AG20443 (cell line): ENCODE data around the gene GYS1.

Experiments used
- DNase-seq: peaks from one replicate; pipeline ENCODE4 v3.0.0; 2012; ENCODE audit warnings: low spot score, mixed read lengths

The GYS1 gene

GRCh38 chr19:48988860-48989259 lies 4.2 kb downstream of the GYS1 start:
- DNase-seq, result no peak

- no peak for DNase-seq
These were observed 4.8 kb downstream of the GYS1 start for GRCh38 chr19:48988286-48988685.

GRCh38 chr19:48987323-48987722 lies 5.8 kb downstream of the GYS1 start:
- no peak for DNase-seq

- DNase-seq, result no peak
These were observed 6.9 kb downstream of the GYS1 start for GRCh38 chr19:48986211-48986610.

- DNase-seq, result no peak
These were observed 7.4 kb downstream of the GYS1 start for GRCh38 chr19:48985711-48986110.

- DNase-seq, result no peak
These were observed 10.8 kb downstream of the GYS1 start for GRCh38 chr19:48982280-48982679.

- DNase-seq, result no peak
These were observed 16.0 kb downstream of the GYS1 start for GRCh38 chr19:48977061-48977460.

GRCh38 chr19:48975947-48976847 lies 16.9 kb downstream of the GYS1 start:
- DNase-seq, result no peak

- peak; percentile 74 for DNase-seq
These were observed 22.1 kb downstream of the GYS1 start for GRCh38 chr19:48970923-48971395.

- DNase-seq, result no peak
These were observed 22.9 kb downstream of the GYS1 start for GRCh38 chr19:48970139-48970766.

- no peak for DNase-seq
These were observed 23.6 kb downstream of the GYS1 start for GRCh38 chr19:48969276-48970138.

GRCh38 chr19:48968813-48969218 lies 24.3 kb downstream of the GYS1 start:
- no peak for DNase-seq

GRCh38 chr19:48968179-48968661 lies 24.9 kb downstream of the GYS1 start:
- DNase-seq, result no peak

- DNase-seq, result peak; percentile 30
These were observed 25.5 kb downstream of the GYS1 start for GRCh38 chr19:48967346-48968178.

GRCh38 chr19:48966541-48967345 lies 26.4 kb downstream of the GYS1 start:
- no peak for DNase-seq

- DNase-seq, result peak; percentile 54
These were observed 27.1 kb downstream of the GYS1 start for GRCh38 chr19:48965806-48966540.

GRCh38 chr19:48965040-48965805 lies 27.9 kb downstream of the GYS1 start, which contains the start of gene FTL:
TSS of gene FTL (plus strand) at chr19:48965309. CDS start at chr19:48965508, 199 bp downstream.
- DNase-seq, result peak; percentile 97

GRCh38 chr19:48964205-48965039 lies 28.7 kb downstream of the GYS1 start:
- peak; percentile 58 for DNase-seq
